DMS79 (cell line): ENCODE results near the gene IL17D.
"Not testable (repeated sequence)": the region's sequence is repeated elsewhere in the genome, so short reads cannot be mapped to it uniquely, and the experiment has no call there.

Experiments
- DNase-seq: peaks from one replicate; lab custom pipeline; 2025; lab: John Stamatoyannopoulos, UW

The IL17D gene

DNA sequence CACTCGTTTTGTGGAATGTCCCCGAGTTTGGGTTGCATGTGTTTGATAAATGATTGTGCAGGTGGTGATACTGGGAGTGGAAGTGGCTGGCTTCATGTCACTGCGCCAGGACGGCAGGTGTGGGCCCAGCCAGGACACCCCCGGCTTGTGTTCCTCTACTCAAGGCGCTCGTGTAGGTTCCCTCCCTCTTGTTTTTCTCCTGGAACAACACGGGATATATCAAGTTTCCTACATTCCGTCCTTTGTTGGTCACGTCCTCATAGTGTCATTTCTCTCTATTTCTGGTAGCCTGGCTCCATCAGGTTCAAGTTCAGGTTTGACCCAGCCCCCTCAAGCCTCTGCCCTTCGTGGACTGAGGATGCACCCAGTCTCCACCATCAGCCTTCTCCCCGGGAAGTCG is 16.3 kb downstream of the IL17D start:
- DNase-seq: no peak

DNA sequence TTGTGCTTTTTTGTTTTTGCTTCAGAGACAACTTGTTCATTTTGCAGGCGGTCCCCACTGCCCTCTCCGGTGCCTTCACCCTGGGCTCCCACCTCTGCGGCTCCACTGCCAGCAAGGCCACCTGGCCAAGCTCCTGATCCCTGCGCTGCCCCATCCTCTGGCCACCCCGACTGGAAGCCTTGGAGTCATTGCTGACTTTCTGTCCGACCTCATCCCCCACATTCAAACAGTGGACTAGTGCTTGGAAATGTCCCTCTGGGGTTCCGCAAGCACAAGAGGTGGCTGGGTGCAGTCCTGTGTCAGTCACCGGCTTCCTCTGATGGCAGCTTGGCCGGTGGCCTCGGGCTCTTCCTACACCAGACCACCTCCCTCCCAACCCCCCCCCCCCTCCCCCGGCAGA is 17.0 kb downstream of the IL17D start:
- DNase-seq: no peak

DNA sequence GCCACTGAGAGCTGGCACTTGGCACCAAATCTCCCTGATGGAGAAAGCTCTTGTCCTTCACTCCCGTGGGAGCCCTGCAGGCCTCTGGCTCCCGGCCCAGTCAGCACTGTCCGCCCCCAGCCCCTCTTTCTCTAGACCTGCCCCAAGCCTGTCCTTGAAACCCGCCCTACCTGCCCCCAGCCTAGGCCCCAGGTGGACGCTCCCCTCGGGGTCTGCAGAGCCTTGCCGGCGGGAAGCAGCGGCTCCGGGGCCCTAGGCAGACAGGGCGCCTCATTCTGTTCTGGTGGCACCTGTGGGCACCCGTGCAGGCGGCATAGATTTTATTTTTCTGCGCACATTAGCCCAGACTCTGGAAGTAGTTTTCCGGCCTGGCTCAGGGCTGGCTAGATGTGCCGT is 17.6 kb downstream of the IL17D start:
- DNase-seq: no peak

DNA sequence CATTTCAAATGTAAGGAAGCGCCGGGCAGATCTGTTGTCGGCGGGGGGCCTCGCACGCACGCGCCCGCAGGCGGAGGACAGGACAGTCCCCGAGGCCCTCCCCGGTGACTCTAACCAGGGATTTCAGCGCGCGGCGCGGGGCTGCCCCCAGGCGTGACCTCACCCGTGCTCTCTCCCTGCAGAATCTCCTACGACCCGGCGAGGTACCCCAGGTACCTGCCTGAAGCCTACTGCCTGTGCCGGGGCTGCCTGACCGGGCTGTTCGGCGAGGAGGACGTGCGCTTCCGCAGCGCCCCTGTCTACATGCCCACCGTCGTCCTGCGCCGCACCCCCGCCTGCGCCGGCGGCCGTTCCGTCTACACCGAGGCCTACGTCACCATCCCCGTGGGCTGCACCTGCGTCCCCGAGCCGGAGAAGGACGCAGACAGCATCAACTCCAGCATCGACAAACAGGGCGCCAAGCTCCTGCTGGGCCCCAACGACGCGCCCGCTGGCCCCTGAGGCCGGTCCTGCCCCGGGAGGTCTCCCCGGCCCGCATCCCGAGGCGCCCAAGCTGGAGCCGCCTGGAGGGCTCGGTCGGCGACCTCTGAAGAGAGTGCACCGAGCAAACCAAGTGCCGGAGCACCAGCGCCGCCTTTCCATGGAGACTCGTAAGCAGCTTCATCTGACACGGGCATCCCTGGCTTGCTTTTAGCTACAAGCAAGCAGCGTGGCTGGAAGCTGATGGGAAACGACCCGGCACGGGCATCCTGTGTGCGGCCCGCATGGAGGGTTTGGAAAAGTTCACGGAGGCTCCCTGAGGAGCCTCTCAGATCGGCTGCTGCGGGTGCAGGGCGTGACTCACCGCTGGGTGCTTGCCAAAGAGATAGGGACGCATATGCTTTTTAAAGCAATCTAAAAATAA is 18.2 kb downstream of the IL17D start:
- peak; percentile 10 for DNase-seq

- DNase-seq: no peak
Observed at GRCh38 chr13:20727856-20728255, 24.4 kb downstream of the IL17D start.

DNA sequence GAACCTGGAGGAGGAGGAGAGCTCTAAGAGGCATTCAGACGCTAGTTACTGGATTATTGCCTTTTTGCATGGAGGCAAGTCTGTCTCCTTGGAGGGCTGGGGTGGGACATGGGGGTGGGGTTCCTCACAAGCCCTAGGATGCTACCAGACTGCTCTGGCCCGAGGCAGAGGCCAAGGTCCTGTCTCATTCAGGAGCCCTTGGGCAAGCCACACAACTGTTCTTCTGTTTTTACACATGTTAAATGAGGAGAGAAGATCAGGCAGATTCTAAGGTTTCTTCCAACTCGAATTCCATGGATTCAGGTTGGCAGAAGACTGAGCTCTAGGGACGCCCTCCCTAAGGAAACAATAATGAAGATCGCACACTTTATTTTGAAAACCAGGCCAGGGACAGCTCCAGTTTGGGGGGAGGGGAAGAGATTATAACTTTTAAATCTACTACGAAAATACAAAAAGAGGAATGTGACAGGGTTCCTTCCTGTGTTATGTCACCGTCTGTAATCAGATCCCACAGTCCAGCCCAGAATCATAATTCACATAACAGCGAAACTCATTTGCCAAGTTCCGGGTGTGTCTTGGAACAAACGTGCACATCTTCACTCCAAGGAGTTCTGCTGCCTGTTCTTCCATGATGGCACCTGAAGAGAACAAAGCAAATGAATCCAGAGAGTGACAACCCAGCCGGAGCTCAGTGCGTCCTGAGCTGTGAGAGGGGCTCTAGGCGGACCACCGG is 25.2 kb downstream of the IL17D start:
- DNase-seq: no peak

DNA sequence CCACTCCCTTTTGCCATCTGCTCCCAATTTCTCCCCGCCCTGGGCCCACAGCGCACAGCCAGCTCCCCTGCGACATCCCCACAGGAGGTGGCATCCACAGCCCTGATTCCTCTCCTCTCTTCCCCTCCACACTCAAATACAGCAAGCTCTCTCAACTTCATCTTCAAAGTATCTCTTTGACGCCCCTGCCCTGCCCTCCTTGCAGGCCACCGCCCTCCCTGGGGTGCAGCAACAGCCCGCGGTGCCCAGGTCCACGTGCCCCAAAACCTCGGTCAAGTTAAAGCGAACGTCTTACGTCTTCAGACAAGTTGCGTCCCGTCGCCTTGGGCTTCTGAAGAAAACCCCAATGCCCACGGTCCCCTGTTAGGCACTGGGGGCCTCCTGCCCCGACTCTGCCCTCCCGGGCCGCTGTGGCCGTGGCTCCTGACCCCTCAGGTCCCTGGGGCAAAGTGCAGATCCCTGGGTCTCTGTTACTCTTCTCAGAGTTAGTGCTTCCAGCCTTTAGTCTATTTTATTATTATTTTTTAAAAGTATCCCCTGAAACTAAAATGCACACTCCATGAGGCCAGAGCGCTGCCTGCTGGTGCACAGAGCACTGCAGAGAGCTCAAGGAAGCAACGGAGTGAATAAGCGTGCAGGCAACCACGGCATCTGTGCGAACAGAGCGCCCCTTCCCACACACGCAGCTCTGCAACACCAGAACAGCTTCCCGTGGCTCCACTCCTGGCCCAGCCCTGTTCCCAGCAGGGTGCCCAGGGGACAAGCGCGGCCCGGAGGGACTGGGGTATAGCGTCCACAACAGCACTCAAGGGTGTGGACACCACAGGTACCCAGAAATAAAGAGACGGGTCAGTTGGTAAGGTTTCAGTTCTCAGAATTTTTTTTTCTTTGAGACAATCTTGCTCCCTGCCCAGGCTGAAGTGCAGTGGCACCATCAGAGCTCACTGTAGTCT is 26.4 kb downstream of the IL17D start:
- DNase-seq: no peak

DNA sequence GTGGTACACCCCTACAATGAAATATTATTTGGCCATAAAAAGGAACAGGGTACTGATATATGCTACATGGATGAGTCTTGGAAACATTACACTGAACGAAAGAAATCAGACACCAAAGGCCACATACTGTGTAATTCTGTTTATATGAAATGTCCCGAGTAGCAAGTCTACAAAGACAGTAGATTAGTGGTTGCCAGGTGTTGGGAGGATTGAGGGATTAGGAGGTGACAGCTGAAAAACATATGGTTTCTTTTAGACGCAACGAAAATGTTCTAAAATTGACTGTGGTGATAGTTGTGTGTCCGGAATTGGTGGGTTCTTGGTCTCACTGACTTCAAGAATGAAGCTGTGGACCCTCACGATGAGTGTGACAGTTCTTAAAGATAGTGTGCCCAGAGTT is 35.1 kb downstream of the IL17D start:
- no peak for DNase-seq

DNA sequence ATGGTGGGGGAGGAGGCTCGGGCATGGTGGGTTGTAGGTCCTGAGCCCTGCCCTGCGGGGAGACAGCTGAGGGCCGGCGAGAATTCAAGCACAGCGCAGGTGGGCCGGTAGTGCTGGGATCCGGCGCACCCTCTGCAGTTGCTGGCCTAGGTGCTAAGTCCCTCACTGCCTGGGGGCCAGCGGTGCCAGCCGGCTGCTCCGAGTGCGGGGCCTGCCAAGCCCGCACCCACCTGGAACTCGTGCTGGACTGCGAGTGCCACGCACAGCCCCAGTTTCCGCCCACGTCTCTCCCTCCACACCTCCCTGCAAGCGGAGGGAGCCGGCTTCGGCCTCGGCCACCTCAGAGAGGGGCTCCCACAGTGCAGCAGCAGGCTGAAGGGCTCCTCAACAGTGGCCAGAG is 36.5 kb downstream of the IL17D start:
- DNase-seq: no peak

- not testable (repeated sequence) for DNase-seq
Observed at GRCh38 chr13:20743830-20744404, 40.4 kb downstream of the IL17D start.

DNA sequence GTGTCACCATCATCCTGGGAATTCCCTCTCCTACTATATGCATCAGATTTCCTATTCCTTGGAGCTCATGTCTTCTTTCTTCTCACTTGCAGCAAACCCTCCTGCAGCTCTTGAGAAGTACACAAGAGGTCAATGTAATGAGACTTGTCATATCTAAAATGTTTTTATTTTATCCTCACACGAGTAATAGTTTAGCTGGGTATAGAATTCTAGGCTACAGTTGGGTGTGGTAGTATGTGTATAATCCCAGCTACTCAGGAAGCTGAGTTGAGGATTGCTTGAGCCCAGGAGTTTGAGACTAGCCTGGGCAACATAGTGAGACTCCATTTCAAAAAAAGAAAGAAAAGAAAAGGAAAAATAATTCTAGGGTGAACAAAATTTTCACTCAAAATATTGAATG is 45.9 kb downstream of the IL17D start:
- DNase-seq: no peak

GRCh38 chr13:20754009-20754408 is 50.5 kb downstream of the IL17D start:
- DNase-seq: no peak

- no peak for DNase-seq
Observed at GRCh38 chr13:20760872-20761271, 57.4 kb downstream of the IL17D start.

DNA sequence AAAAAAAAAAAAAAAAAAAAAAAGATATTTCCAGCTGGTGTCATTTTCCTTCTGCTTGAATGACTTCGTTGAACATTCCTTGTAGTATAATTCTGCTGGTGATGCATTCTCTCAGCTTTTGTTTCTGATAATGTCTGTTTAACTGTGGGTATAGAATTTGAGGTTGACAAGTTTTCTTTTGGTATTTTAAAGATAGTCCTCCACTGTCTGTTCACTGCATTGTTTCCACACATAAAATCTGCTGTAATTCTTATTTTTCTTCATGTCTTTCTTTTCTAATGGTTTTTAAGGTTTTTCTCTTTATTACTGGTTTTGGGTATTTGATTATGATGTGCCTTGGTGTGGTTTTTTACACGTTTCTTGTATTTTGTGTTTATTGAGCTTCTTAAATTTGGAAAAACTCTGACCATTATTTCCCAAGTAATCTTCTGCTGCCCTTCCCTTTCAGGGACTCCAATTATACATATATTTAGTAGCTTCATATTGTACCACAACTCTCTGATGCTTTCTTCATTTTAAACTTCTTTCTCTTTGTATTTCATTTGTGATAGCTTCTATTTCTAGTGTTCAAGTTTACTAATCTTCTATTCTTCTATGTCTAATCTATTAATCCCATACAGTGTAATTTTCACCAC is 63.9 kb downstream of the IL17D start:
- DNase-seq: no peak

GRCh38 chr13:20769091-20769490 is 65.6 kb downstream of the IL17D start:
- DNase-seq: no peak

DNA sequence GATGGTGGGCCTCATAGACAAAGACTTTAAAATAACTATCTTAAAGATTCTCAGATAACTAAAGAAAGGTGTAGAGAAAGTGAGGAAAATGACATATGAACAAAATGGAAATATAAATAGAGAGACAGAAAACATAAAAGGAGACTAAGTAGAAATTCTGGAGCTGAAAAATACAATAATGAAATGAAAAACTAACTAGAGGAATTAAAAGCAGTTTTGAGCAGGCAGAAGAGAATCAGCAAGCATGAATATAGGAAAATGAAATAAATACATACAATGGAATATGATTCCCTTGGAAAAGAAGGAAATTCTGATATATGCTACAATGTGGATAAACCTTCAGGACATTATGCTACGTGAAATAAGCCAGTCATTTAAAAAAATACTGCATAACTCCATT is 66.3 kb downstream of the IL17D start:
- no peak for DNase-seq
